ENCODE data around the gene DEPDC7. TPM values are rescaled to one million over a fixed set of nuclear protein-coding genes. Genes with fewer than 3 reads are reported as not detected.

The DEPDC7 gene
- total and polyA plus RNA-seq, 2 of the 8 experiments (the other 6 are each of a cell fraction or from before 2014, with no cell fraction given): 3.1 to 7.6 TPM

GRCh38 chr11:33021501-33021900 is 5.8 kb downstream of the DEPDC7 start:
- ChIA-PET CTCF (ENCODE audit: partially characterized antibody) (interaction anchor here (0.6 to 2.0 kb wide), 2 partner anchors 44 to 753 kb away, joined by 3 to 8 read pairs; no protein-coding TSS in a partner anchor), POLR2A (ENCODE audit: partially characterized antibody) (no interaction called here)
- no peak for FAIRE-seq
- H3K79me1 ChIP-seq (ENCODE audit: low read depth, low read length): no peaks in the 10 kb centered on the region
- H2BK12ac ChIP-seq (ENCODE audit: low read depth, low read length): no peak overlapping the region
- TF ChIP-seq POLR2AphosphoS5 (IDR thresholded peaks at IDR 0.05; ENCODE audit: low read depth, low read length) (no peak), ASH2L (IDR thresholded peaks at IDR 0.05; ENCODE audit: low read length) (no peak), GTF2F1 (IDR thresholded peaks at IDR 0.05; ENCODE audit: borderline replicate concordance, low read depth, low read length) (no peak), POU5F1 (IDR thresholded peaks at IDR 0.05; ENCODE audit: low read depth, low read length) (no peak), MAFK (IDR thresholded peaks at IDR 0.05; ENCODE audit: low read depth, low read length) (no peak), NRF1 (IDR thresholded peaks at IDR 0.05; ENCODE audit: low read depth, low read length) (no peak), TAF1 (IDR thresholded peaks at IDR 0.05; ENCODE audit: low read depth, low read length) (no peak), RBBP5 (IDR thresholded peaks at IDR 0.05; ENCODE audit: borderline replicate concordance, low read depth, low read length) (no peak), HDAC6 (IDR thresholded peaks at IDR 0.05; ENCODE audit: low read depth, low read length) (no peak), RAD21 (IDR thresholded peaks at IDR 0.05 in 1 of 2, conservative IDR thresholded peaks at IDR 0.05 in 1 of 2; ENCODE audit: low read depth in 2 of 2, low read length in 2 of 2) (no peak), TAF7 (optimal IDR thresholded peaks at IDR 0.05; ENCODE audit: borderline replicate concordance, low read depth, low read length) (no peak), BCL11A (IDR thresholded peaks at IDR 0.05; ENCODE audit: low read depth in 2 of 2, low read length in 2 of 2) (no peak), PHF8 (conservative IDR thresholded peaks at IDR 0.05; ENCODE audit: low read depth, low read length) (no peak)
- no peak overlapping the region for H3K23ac ChIP-seq (ENCODE audit: insufficient read length)
- peaks cover 0 to 4% (median 2%) of the 10 kb centered on the region in 4 experiments; a peak in 2 of 7 replicates for H3K27me3 ChIP-seq (replicated peaks in 1 of 4; ENCODE audit: control insufficient read depth in 3 of 4, extremely low read depth in 1 of 4, insufficient read depth in 3 of 4, low read length in 3 of 4)
- no peaks in the 10 kb centered on the region for H3K79me2 ChIP-seq (ENCODE audit: control insufficient read depth in 1 of 2, insufficient read depth in 2 of 2, low read length in 2 of 2)
- H2BK5ac ChIP-seq (ENCODE audit: low read depth, low read length): no peak overlapping the region
- no peaks in the 10 kb centered on the region for H4K20me1 ChIP-seq (replicated peaks in 1 of 2; ENCODE audit: control insufficient read depth in 1 of 2, insufficient read depth in 2 of 2, low read length in 2 of 2)
- no peak overlapping the region for H3K4me3 ChIP-seq (ENCODE audit: extremely low read depth in 1 of 4, insufficient read depth in 2 of 4, low read depth in 3 of 4, low read length in 4 of 4)
- no peak overlapping the region for H2AFZ ChIP-seq (ENCODE audit: low read length)
- WGBS, 2 experiments (ENCODE audit: extremely low coverage in 1 of 2, insufficient coverage in 1 of 2, insufficient read length in 1 of 2, insufficient replicate concordance in 2 of 2, low coverage in 1 of 2, low lambda C conversion rate in 2 of 2, missing lambda C conversion rate in 1 of 2): 83% methylated on average over 1 of the region's 1 CpG; no CpG with 5 or more reads in 1 of the 2 experiments
- H3K14ac ChIP-seq (ENCODE audit: insufficient read length): no peak overlapping the region
- H3K4ac ChIP-seq (replicated peaks; ENCODE audit: insufficient read length, low read depth, low read length): no peak overlapping the region
- H3K27ac ChIP-seq (ENCODE audit: low read depth, low read length): no peak overlapping the region
- H4K8ac ChIP-seq (ENCODE audit: extremely low read depth, insufficient read depth, low read length): no peak overlapping the region
- no peak overlapping the region for H3K18ac ChIP-seq (ENCODE audit: extremely low read depth, low read length)
- peaks cover 2 to 6% (median 3%) of the 10 kb centered on the region in 4 experiments; a peak in 6 of 7 replicates for H3K4me1 ChIP-seq (replicated peaks in 1 of 4; ENCODE audit: control insufficient read depth in 3 of 4, insufficient read depth in 4 of 4, low read length in 3 of 4)
- H2AK5ac ChIP-seq (ENCODE audit: low read depth, low read length): no peak overlapping the region
- no peak overlapping the region for H3K4me2 ChIP-seq (ENCODE audit: insufficient read depth in 1 of 2, low read depth in 2 of 2, low read length in 2 of 2)
- H3K36me3 ChIP-seq (ENCODE audit: control insufficient read depth in 2 of 4, insufficient read depth in 4 of 4, low read length in 3 of 4): no peaks in the 10 kb centered on the region
- H3K9me3 ChIP-seq (ENCODE audit: insufficient read depth in 2 of 2, low read depth in 1 of 2, low read length in 1 of 2): no peaks in the 10 kb centered on the region
- no peak overlapping the region for H2BK15ac ChIP-seq (ENCODE audit: low read length)
- H2BK20ac ChIP-seq (ENCODE audit: low read length): no peak overlapping the region
- no peak for DNase-seq (ENCODE audit: low read depth in 1 of 2, low spot score in 2 of 2)
- no peak overlapping the region for H3K56ac ChIP-seq (replicated peaks; ENCODE audit: insufficient read length, low read depth, low read length)
- no peak overlapping the region for H2BK120ac ChIP-seq (replicated peaks; ENCODE audit: low read depth, low read length)
- no peak overlapping the region for H4K91ac ChIP-seq (replicated peaks; ENCODE audit: insufficient read length, low read length)
- no peak overlapping the region for H3K9ac ChIP-seq (replicated peaks in 1 of 4; ENCODE audit: extremely low read depth in 1 of 4, low read depth in 3 of 4, low read length in 3 of 4)
- no peaks in the 10 kb centered on the region for H3K23me2 ChIP-seq (ENCODE audit: low read depth, low read length)
- H4K5ac ChIP-seq (ENCODE audit: insufficient read length, low read depth, low read length): no peak overlapping the region

Data from H1 (cell line).